ENCODE measurements around the gene PLAGL1.
"Not testable (repeated sequence)": the region's sequence is repeated elsewhere in the genome, so short reads cannot be mapped to it uniquely, and the experiment has no call there.

Gene PLAGL1

GRCh38 chr6:144008120-144008811, at the start of gene PLAGL1:
Gene PLAGL1, minus strand, starts transcription at chr6:144008259. Its CDS starts 60,123 bp downstream, at chr6:143948136.
- DNase-seq: no peak

- DNase-seq: no peak
Measured at GRCh38 chr6:144055121-144055931, 47.3 kb upstream of the PLAGL1 start.

GRCh38 chr6:144053601-144054000, 45.5 kb upstream of the PLAGL1 start:
- no peak for DNase-seq

GRCh38 chr6:144052488-144052887, 44.4 kb upstream of the PLAGL1 start:
- DNase-seq: no peak

GRCh38 chr6:144049386-144049785, 41.3 kb upstream of the PLAGL1 start:
- DNase-seq: no peak

GRCh38 chr6:144047688-144048087, 39.6 kb upstream of the PLAGL1 start:
- no peak for DNase-seq

- not testable (repeated sequence) for DNase-seq
Measured at GRCh38 chr6:144046672-144047071, 38.6 kb upstream of the PLAGL1 start.

GRCh38 chr6:144044989-144045388, 36.9 kb upstream of the PLAGL1 start:
- DNase-seq: not testable (repeated sequence)

GRCh38 chr6:144036835-144037195, 28.8 kb upstream of the PLAGL1 start:
- no peak for DNase-seq

- DNase-seq: no peak
Measured at GRCh38 chr6:144036064-144036834, 28.2 kb upstream of the PLAGL1 start.

- DNase-seq: no peak
Measured at GRCh38 chr6:144035416-144035815, 27.4 kb upstream of the PLAGL1 start.

GRCh38 chr6:144033816-144034735, 26.0 kb upstream of the PLAGL1 start:
- DNase-seq: no peak

- DNase-seq: no peak
Measured at GRCh38 chr6:144029452-144029851, 21.4 kb upstream of the PLAGL1 start.

- no peak for DNase-seq
Measured at GRCh38 chr6:144027932-144028587, 20.0 kb upstream of the PLAGL1 start.

- no peak for DNase-seq
Measured at GRCh38 chr6:144023216-144023615, 15.2 kb upstream of the PLAGL1 start.

GRCh38 chr6:144019929-144020328, 11.9 kb upstream of the PLAGL1 start:
- no peak for DNase-seq

- DNase-seq: no peak
Measured at GRCh38 chr6:144017166-144018094, 9.4 kb upstream of the PLAGL1 start.

- no peak for DNase-seq
Measured at GRCh38 chr6:144013486-144013909, 5.4 kb upstream of the PLAGL1 start.

- no peak for DNase-seq
Measured at GRCh38 chr6:144012534-144012933, 4.5 kb upstream of the PLAGL1 start.

- DNase-seq: not testable (repeated sequence)
Measured at GRCh38 chr6:144009628-144010027, 1.6 kb upstream of the PLAGL1 start.

GRCh38 chr6:144008846-144009245, 787 bp upstream of the PLAGL1 start:
- no peak for DNase-seq
